Transverse colon (tissue), 3 donors: ENCODE data around the gene PKIB.

Experiments used
- CTCF ChIP-seq, 5 experiments: fragments of 200-600 bp in 3 of 5; fragments of 450-650 bp in 2 of 5; sonication (generic) in 3 of 5; IDR thresholded peaks; 1 replicate in 2 of 5; 2 replicates in 3 of 5; pipeline ENCODE4 v1.5.1; 2016 to 2017; ENCODE audit warnings: antibody characterized with exemption in 5 of 5, inconsistent platforms in 3 of 5, mild to moderate bottlenecking in 2 of 5, moderate library complexity in 1 of 5
- EP300 ChIP-seq: sonication (generic); formaldehyde crosslinking; IDR thresholded peaks from one replicate; pipeline ENCODE4 v1.6.1; 2017; ENCODE audit warnings: antibody characterized with exemption, low read depth
- POLR2A ChIP-seq: fragments of 450-650 bp; IDR thresholded peaks from one replicate; pipeline ENCODE4 v1.6.1; 2016; ENCODE audit warnings: antibody characterized with exemption, mild to moderate bottlenecking, moderate library complexity

- TF ChIP-seq EP300, result no peak
- no peak for TF ChIP-seq CTCF (IDR thresholded peaks at IDR 0.05)
- TF ChIP-seq POLR2A, result no peak
Measured at GRCh38 chr6:122722746-122723145, 112.5 kb downstream of the PKIB start.
